GM12878 (cell line): ENCODE data around the gene RTP1.

Experiments
- CTCF ChIP-seq, 3 experiments: IDR thresholded peaks in 2 of 3; conservative IDR thresholded peaks in 1 of 3; 2 replicates each; pipeline ENCODE4 v1.5.1; 2011; ENCODE audit warnings: low read depth in 3 of 3, low read length in 3 of 3, mild to moderate bottlenecking in 3 of 3, control low read depth in 2 of 3, moderate library complexity in 2 of 3, inconsistent platforms in 1 of 3, mixed read lengths in 1 of 3; ENCODE audit not compliant: control insufficient read depth in 2 of 3, insufficient read depth in 1 of 3; ENCODE audit errors: extremely low read depth in 1 of 3
- MXI1 ChIP-seq: fragments of 150-350 bp; IDR thresholded peaks from 2 replicates; pipeline ENCODE4 v1.6.1; 2011; ENCODE audit warnings: low read depth, mild to moderate bottlenecking, inconsistent platforms, low read length, improper control_type of control experiment
- NFIC ChIP-seq: IDR thresholded peaks from 2 replicates; pipeline ENCODE4 v1.6.1; 2012; ENCODE audit warnings: low read depth, mild to moderate bottlenecking, inconsistent platforms, low read length, moderate library complexity
- POLR2A ChIP-seq: IDR thresholded peaks from 2 replicates; pipeline ENCODE4 v1.6.1; 2011; ENCODE audit warnings: low read depth, mild to moderate bottlenecking, low read length
- POLR2AphosphoS5 ChIP-seq: IDR thresholded peaks from 2 replicates; pipeline ENCODE4 v1.6.1; 2011; ENCODE audit warnings: mild to moderate bottlenecking, low read length, inconsistent platforms
- SKIL ChIP-seq: fragments of 450-650 bp; IDR thresholded peaks from 2 replicates; pipeline ENCODE4 v1.6.1; 2017; ENCODE audit warnings: mild to moderate bottlenecking, low read depth, inconsistent platforms; ENCODE audit not compliant: poor library complexity, severe bottlenecking

GRCh38 chr3:187196573-187197334 lies 532 bp upstream of the RTP1 start:
- TF ChIP-seq CTCF (IDR thresholded peaks at IDR 0.05 in 2 of 3, conservative IDR thresholded peaks at IDR 0.05 in 1 of 3; ENCODE audit: control insufficient read depth in 2 of 3, extremely low read depth in 1 of 3, insufficient read depth in 1 of 3, low read depth in 3 of 3, low read length in 3 of 3) (no peak), SKIL (no peak), POLR2AphosphoS5 (no peak), MXI1 (no peak), POLR2A (no peak), NFIC (no peak)
